CD14-positive monocyte (primary cell): Measurements from ENCODE around the gene NAA10. TPM values are rescaled to one million over a fixed set of nuclear protein-coding genes. Genes with fewer than 3 reads are reported as not detected.
A peak's percentile ranks its signal among the peaks of the same experiment; 100 is the strongest.

ENCODE experiments used
- DNase-seq, 3 donors: peaks; one replicate each; pipeline ENCODE4 v3.0.0-alpha.2; 2011 to 2022
- H2AFZ ChIP-seq: 2 replicates; pipeline ENCODE4 v1.6.0; 2012; ENCODE audit warnings: mild to moderate bottlenecking, low read depth, low read length, inconsistent platforms; ENCODE audit not compliant: insufficient read depth, poor library complexity, severe bottlenecking
- H3K27ac ChIP-seq, 2 donors: 1 replicate in 1 of 2; 2 replicates in 1 of 2; pipeline ENCODE4 v1.5.1; 2012 to 2013; ENCODE audit warnings: low read length in 2 of 2, control low read depth in 1 of 2, inconsistent platforms in 1 of 2, low read depth in 1 of 2, mild to moderate bottlenecking in 1 of 2
- H3K27me3 ChIP-seq, 2 donors: one replicate each; pipeline versions ENCODE4 v1.6.0 to v1.6.1; 2011 to 2013; ENCODE audit warnings: low read length in 2 of 2; ENCODE audit not compliant: control insufficient read depth in 2 of 2, insufficient read depth in 2 of 2
- H3K36me3 ChIP-seq, 2 donors: replicated peaks in 1 of 2; 1 replicate in 1 of 2; 2 replicates in 1 of 2; pipeline versions ENCODE4 v1.5.1 to v1.6.1; 2012 to 2013; ENCODE audit warnings: low read length in 2 of 2, control low read depth in 1 of 2, inconsistent platforms in 1 of 2, mild to moderate bottlenecking in 1 of 2; ENCODE audit not compliant: insufficient read depth in 2 of 2, control insufficient read depth in 1 of 2
- H3K4me1 ChIP-seq, 2 donors: 1 replicate in 1 of 2; 2 replicates in 1 of 2; pipeline versions ENCODE4 v1.5.1 to v1.6.1; 2012 to 2013; ENCODE audit warnings: low read length in 2 of 2, control low read depth in 1 of 2, inconsistent platforms in 1 of 2, mild to moderate bottlenecking in 1 of 2, moderate library complexity in 1 of 2; ENCODE audit not compliant: insufficient read depth in 2 of 2, control insufficient read depth in 1 of 2
- H3K4me2 ChIP-seq: replicated peaks from 2 replicates; pipeline ENCODE3; 2012; ENCODE audit warnings: low read length, moderate library complexity, mild to moderate bottlenecking; ENCODE audit not compliant: poor library complexity, severe bottlenecking; ENCODE audit errors: extremely low read depth
- H3K4me3 ChIP-seq, 3 experiments: fragments of 200-600 bp in 1 of 3; sonication (generic) in 1 of 3; replicated peaks in 1 of 3; 1 replicate in 2 of 3; 2 replicates in 1 of 3; pipeline ENCODE4 v1.5.1; 2011 to 2013; ENCODE audit warnings: low read length in 3 of 3, mild to moderate bottlenecking in 3 of 3, control low read depth in 2 of 3, low read depth in 2 of 3, inconsistent platforms in 1 of 3, moderate library complexity in 1 of 3
- H3K79me2 ChIP-seq: 2 replicates; pipeline ENCODE4 v1.6.0; 2012; ENCODE audit warnings: mild to moderate bottlenecking, control low read depth, inconsistent platforms, low read length, moderate library complexity; ENCODE audit not compliant: insufficient read depth
- H3K9ac ChIP-seq: 2 replicates; pipeline ENCODE4 v1.6.0; 2017; ENCODE audit warnings: low read length, mild to moderate bottlenecking; ENCODE audit not compliant: insufficient read depth, poor library complexity, severe bottlenecking
- H3K9me3 ChIP-seq, 2 donors: replicated peaks in 1 of 2; 1 replicate in 1 of 2; 2 replicates in 1 of 2; pipeline versions ENCODE4 v1.5.1 to v1.6.1; 2012 to 2013; ENCODE audit warnings: low read length in 2 of 2, control low read depth in 1 of 2; ENCODE audit not compliant: control insufficient read depth in 1 of 2, insufficient read depth in 1 of 2
- H4K20me1 ChIP-seq: 2 replicates; pipeline ENCODE4 v1.6.0; 2012; ENCODE audit warnings: mild to moderate bottlenecking, low read length, control low read depth, moderate library complexity; ENCODE audit not compliant: insufficient read depth
- H3K27ac Mint-ChIP-seq, 7 donors: one replicate each; pipeline ENCODE4 v1.8.0; 2020; ENCODE audit warnings: mild to moderate bottlenecking in 7 of 7, mixed read lengths in 7 of 7, moderate library complexity in 6 of 7, inconsistent platforms in 2 of 7
- H3K27me3 Mint-ChIP-seq, 3 donors: one replicate each; pipeline ENCODE4 v1.8.0; 2021 to 2022; ENCODE audit warnings: low read depth in 3 of 3, mild to moderate bottlenecking in 3 of 3, mixed read lengths in 3 of 3, moderate library complexity in 3 of 3, inconsistent platforms in 1 of 3
- H3K36me3 Mint-ChIP-seq, 2 donors: one replicate each; pipeline ENCODE4 v1.8.0; 2020; ENCODE audit warnings: mixed read lengths in 2 of 2, inconsistent platforms in 1 of 2, mild to moderate bottlenecking in 1 of 2
- H3K4me1 Mint-ChIP-seq: one replicate; pipeline ENCODE4 v1.8.0; 2020; ENCODE audit warnings: mild to moderate bottlenecking, mixed read lengths
- H3K4me3 Mint-ChIP-seq, 2 donors: one replicate each; pipeline ENCODE4 v1.8.0; 2020; ENCODE audit warnings: mild to moderate bottlenecking in 2 of 2, mixed read lengths in 2 of 2, moderate library complexity in 1 of 2
- H3K9me3 Mint-ChIP-seq, 7 donors: one replicate each; pipeline ENCODE4 v1.8.0; 2020 to 2022; ENCODE audit warnings: mixed read lengths in 7 of 7, mild to moderate bottlenecking in 6 of 7, moderate library complexity in 6 of 7, inconsistent platforms in 2 of 7
- CTCF ChIP-seq: fragments of 200-600 bp; IDR thresholded peaks from one replicate; pipeline ENCODE4 v1.8.0; 2022; ENCODE audit warnings: antibody characterized with exemption, mild to moderate bottlenecking
- WGBS: methylation state at CpG from one replicate; pipeline ENCODE4 v1.1.5; 2013; ENCODE audit warnings: missing lambda C conversion rate; ENCODE audit not compliant: insufficient coverage; 5-methylcytosine and 5-hydroxymethylcytosine counted together
- intact Hi-C, 2 donors: fragments of 100-400 bp; cut with micrococcal nuclease; formaldehyde crosslinking; loops; one replicate each; pipeline versions ENCODE4 v1.15.0 to v1.15.1; 2023
- polyA plus RNA-seq, 3 donors: library from polyadenylated mRNA; depleted of rRNA in 1 of 3; unstranded in 2 of 3; stranded (reverse) in 1 of 3; fragments of 300-500 nt in 2 of 3; fragments of >200 nt in 1 of 3; fragmentation: Illumina TruSeq in 2 of 3; gene quantifications; 1 replicate in 2 of 3; 2 replicates in 1 of 3; pipeline ENCODE4 v1.2.3, GENCODE V29; 2012 to 2021

Gene NAA10
- polyA plus RNA-seq, 3 donors: 46.7 to 109 (median 47.9) TPM

GRCh38 chrX:153930011-153930910 lies 4.6 kb downstream of the NAA10 start:
- Mint-ChIP-seq H3K27ac (peak overlapping the region in 3 of 7 donors; percentile 56 to 69 (median 63)), H3K27me3 (peaks cover 0 to 27% (median 2%) of the 10 kb centered on the region in 3 donors), H3K9me3 (peaks cover 0 to 18% (median 6%) of the 10 kb centered on the region in 7 donors), H3K4me3 (no peak overlapping the region), H3K4me1 (peaks cover 21% of the 10 kb centered on the region), H3K36me3 (peaks cover 17 to 32% of the 10 kb centered on the region in 2 donors)
- DNase-seq: no peak
- Histone ChIP-seq H3K36me3 (peaks cover 31 to 36% of the 10 kb centered on the region in 2 donors), H3K79me2 (peaks cover 54% of the 10 kb centered on the region), H3K9me3 (no peaks in the 10 kb centered on the region), H3K9ac (no peak overlapping the region), H4K20me1 (peaks cover 84% of the 10 kb centered on the region), H2AFZ (no peak overlapping the region), H3K27me3 (peaks cover 0 to 3% of the 10 kb centered on the region in 2 donors), H3K4me3 (no peak overlapping the region), H3K4me1 (peaks cover 43 to 65% of the 10 kb centered on the region in 2 donors), H3K27ac (peak overlapping the region; percentile 27 to 50), H3K4me2 (no peak overlapping the region)
- 96% methylated on average over 16 of the region's 31 CpGs for WGBS
- intact Hi-C loops: no loop called here
- TF ChIP-seq CTCF: no peak

GRCh38 chrX:153929576-153929975 lies 5.3 kb downstream of the NAA10 start:
- H3K36me3 Mint-ChIP-seq: peaks cover 17 to 32% of the 10 kb centered on the region in 2 donors
- H3K36me3 ChIP-seq: peaks cover 31 to 36% of the 10 kb centered on the region in 2 donors
- no peaks in the 10 kb centered on the region for H3K9me3 ChIP-seq
- peaks cover 61% of the 10 kb centered on the region for H3K79me2 ChIP-seq
- H3K4me2 ChIP-seq: no peak overlapping the region
- H3K4me3 ChIP-seq: no peak overlapping the region
- no peak overlapping the region for H3K4me3 Mint-ChIP-seq
- H3K27me3 Mint-ChIP-seq: peaks cover 0 to 27% (median 2%) of the 10 kb centered on the region in 3 donors
- peaks cover 0 to 3% of the 10 kb centered on the region in 2 donors for H3K27me3 ChIP-seq
- H3K27ac ChIP-seq: peak overlapping the region; percentile 27 to 50
- intact Hi-C loops: loop anchor here (5.0 to 10.0 kb wide), 4 partner anchors 135 to 207 kb away; partner anchors contain the start of genes IDH3G (in 2 of the 2), SSR4 (in 2 of the 2), ABCD1 (in 1 of the 2) and BCAP31 (in 1 of the 2)
- peaks cover 0 to 18% (median 6%) of the 10 kb centered on the region in 7 donors for H3K9me3 Mint-ChIP-seq
- H3K4me1 Mint-ChIP-seq: peaks cover 24% of the 10 kb centered on the region
- H2AFZ ChIP-seq: no peak overlapping the region
- no peak for TF ChIP-seq CTCF
- H3K9ac ChIP-seq: no peak overlapping the region
- DNase-seq: no peak
- WGBS: 100% methylated on average over 2 of the region's 10 CpGs
- H3K4me1 ChIP-seq: peaks cover 49 to 70% of the 10 kb centered on the region in 2 donors
- H4K20me1 ChIP-seq: peaks cover 90% of the 10 kb centered on the region
- peak overlapping the region in 6 of 7 donors; percentile 16 to 95 (median 66) for H3K27ac Mint-ChIP-seq
